CD4-positive, alpha-beta T cell treated with Interleukin-6 at 100 ng/mL for 8 hours (primary cell): Measurements from ENCODE around the gene GFER.
A peak's percentile ranks its signal among the peaks of the same experiment; 100 is the strongest.

ENCODE experiments used
- DNase-seq: peaks from one replicate; pipeline ENCODE4 v3.0.0-alpha.2; 2020; ENCODE audit warnings: mixed read lengths, low spot score

The GFER gene

GRCh38 chr16:1990351-1991134 lies 6.5 kb downstream of the GFER start:
- DNase-seq: no peak

GRCh38 chr16:1991135-1991551 lies 7.2 kb downstream of the GFER start:
- peak; percentile 44 for DNase-seq

DNA sequence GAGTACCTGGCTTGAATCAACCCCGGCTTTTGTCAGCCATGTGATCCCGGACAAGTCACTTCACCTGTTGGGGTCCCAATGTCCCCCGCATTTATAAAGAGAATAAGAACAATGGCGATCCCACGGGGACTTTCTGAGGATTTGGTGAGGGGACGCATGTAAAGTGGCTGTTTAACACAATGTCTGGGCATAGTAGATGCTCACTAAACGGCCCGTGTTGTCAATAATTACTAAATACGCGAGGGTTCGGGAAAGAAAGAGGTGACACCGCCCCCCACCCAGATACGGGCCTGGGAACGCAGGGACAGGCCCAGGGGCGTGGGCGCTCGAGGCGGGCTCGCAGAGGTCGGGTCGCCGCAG lies 7.6 kb downstream of the GFER start:
- no peak for DNase-seq

GRCh38 chr16:1991948-1992703 lies 8.1 kb downstream of the GFER start:
- DNase-seq: peak; percentile 98

DNA sequence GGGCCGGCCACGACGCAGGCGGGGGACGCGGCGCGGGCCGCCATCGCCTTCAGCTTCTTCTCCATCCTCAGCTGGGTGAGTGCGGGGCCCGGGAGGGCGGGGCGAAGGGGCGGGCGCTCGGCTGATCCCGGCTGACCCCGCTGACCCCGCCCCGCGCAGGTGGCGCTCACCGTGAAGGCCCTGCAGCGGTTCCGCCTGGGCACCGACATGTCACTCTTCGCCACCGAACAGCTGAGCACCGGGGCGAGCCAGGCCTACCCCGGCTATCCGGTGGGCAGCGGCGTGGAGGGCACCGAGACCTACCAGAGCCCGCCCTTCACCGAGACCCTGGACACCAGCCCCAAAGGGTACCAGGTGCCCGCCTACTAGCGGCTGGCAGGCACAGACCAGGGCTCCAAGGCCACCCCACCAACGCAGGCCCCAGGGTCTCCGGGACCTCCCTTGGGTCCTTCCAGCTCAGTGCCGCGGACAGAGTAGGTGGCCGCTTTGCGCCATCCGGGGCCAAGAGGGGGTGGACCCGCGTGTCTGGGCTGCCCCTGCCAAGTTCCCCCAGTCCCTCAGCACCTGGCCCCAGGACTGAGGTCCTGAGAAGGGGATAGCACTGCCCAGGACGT lies 8.8 kb downstream of the GFER start:
- DNase-seq: no peak

DNA sequence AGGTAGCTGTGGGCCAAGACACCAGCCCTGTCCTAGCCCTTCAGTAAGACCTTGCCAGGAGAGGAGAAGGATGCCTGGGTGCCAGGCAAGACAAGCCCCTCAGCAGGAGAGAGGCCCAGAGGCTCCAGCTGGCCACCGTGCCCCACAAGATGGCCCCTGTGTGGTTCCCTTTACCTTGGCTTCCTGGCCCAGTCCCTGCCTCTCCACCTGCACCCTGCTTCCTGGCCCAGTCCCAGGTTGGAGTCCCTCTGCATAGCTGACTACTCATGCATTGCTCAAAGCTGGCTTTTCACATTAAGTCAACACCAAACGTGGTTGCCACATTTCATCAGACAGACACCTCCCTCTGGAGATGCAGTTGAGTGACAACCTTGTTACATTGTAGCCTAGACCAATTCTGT lies 9.7 kb downstream of the GFER start:
- DNase-seq: no peak

- DNase-seq: no peak
These were observed 13.7 kb downstream of the GFER start for GRCh38 chr16:1997494-1998359.

DNA sequence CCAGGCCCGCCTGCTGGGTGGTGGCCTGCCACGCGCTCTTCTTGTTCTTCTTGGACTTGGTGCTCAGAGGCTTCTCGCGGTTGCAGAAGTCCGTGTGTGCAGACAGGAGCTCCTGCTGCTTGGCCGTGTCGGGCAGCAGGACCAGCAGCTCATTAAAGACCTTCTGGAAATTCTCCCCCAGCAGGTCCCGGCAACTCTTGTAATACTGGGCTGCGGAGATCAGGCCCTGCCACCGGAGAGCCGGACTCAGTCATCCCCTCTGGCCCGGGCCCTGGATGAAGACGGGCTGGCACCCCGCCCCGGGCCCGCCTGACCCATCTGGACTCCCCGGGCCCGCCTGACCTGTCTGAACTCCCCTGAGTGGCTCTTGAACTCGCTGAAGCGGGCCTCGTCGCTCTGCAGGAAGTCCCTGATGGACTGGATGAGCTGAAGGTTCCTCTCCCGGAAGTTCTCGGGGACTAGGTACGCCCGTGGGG lies 14.4 kb downstream of the GFER start:
- no peak for DNase-seq

- no peak for DNase-seq
These were observed 15.1 kb downstream of the GFER start for GRCh38 chr16:1998852-1999801.

- DNase-seq: no peak
These were observed 16.0 kb downstream of the GFER start for GRCh38 chr16:1999866-2000514.

- DNase-seq: no peak
These were observed 17.0 kb downstream of the GFER start for GRCh38 chr16:2001035-2001434.

DNA sequence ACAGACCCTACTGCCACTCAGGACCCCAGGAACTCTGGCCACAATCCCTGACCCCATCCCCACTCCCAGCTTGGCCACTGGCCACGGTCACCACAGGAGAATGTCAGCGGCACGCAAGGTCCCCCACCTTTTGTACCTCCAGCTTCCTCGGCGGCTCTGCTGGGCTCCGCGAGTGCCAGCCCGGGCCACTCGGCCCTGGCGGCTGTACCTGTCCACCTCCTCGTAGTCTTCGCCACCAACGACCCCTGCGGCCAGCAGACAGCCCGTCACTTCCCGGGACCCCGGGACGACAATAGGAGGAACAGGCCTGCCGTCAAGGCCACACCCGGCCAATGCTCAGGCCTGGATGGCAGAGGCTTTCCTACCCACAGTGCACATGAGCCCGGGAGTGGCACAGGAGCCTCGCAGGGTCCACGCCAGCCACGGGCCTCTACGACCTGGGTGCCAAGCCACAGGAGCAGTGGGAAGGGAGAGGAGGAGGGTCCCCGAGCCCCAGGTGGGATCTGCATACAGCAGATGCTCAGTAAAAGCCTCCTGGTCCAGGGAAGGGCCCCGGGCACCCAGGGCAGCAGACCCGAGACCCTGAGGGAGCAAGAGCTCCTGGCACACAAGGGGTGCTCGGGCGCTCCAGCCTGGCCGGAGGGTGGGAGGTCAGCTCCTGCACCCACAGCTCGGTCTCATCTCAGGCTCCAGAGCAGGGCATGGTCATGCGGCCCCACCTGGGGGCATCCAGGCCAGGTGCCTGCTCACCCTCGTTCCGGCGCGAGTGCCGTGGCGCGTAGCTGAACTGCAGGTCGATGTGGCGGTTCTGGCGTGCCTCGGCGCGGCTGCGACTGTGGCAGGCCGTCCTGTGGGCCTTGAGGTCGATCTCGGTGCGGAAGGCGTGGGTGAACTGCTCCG lies 17.7 kb downstream of the GFER start:
- no peak for DNase-seq

GRCh38 chr16:2002406-2003230 lies 18.6 kb downstream of the GFER start:
- no peak for DNase-seq

GRCh38 chr16:2003231-2003826 lies 19.3 kb downstream of the GFER start:
- DNase-seq: no peak

DNA sequence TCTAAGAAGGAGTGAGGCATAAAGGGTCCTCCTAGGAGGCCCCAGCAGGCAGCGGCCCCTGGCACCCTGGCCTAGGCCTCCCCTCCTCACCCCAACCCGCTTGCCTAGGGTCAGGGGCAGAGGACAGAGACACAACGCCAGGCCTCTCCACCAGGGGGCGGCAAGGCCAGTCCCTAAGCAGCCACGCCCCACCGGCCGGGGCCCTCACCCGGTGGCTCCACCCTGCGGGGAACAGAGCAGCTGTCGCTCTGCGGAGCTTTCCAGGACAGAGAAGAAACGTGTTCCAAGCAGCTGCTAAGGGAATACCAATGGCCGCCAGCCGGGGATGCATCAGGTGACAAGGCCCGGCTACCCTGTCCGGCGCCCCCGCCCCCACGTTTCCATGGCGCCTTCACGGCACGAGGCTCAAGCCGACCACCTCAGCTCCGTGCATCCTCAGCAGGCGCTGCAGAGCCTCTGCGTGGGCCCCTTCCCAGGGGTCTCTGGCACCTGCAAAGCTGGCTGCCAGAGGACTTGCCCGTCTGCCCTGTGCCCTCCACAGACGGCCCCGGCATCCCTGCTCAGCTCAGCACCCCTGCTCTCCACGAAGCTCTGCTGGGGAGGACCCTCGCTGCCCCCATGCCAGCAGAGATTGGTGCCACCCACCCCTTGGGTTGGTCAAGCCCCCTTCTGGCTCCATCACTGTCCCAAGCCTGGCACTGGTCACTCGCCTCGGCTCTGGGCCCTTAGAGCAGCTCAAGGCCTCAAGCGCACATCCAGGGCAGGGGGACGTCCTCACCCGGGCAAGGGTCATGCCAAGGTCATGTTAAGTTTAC lies 20.0 kb downstream of the GFER start:
- DNase-seq: peak; percentile 79

- no peak for DNase-seq
These were observed 21.0 kb downstream of the GFER start for GRCh38 chr16:2004795-2005517.
